Skin of body (tissue), 2 donors: Measurements from ENCODE around the gene MAZ. TPM values are rescaled to one million over a fixed set of nuclear protein-coding genes. Genes with fewer than 3 reads are reported as not detected.
"Not testable (repeated sequence)": the region's sequence is repeated elsewhere in the genome, so short reads cannot be mapped to it uniquely, and the experiment has no call there.

Source experiments
- DNase-seq: peaks from one replicate; lab custom pipeline; 2025; lab: John Stamatoyannopoulos, UW
- total RNA-seq: library from RNA; depleted of rRNA; stranded (reverse); fragments of >200 nt; gene quantifications from one replicate; pipeline ENCODE4 v1.2.3, GENCODE V29; 2014

MAZ gene
- 93.1 TPM for total RNA-seq

DNA sequence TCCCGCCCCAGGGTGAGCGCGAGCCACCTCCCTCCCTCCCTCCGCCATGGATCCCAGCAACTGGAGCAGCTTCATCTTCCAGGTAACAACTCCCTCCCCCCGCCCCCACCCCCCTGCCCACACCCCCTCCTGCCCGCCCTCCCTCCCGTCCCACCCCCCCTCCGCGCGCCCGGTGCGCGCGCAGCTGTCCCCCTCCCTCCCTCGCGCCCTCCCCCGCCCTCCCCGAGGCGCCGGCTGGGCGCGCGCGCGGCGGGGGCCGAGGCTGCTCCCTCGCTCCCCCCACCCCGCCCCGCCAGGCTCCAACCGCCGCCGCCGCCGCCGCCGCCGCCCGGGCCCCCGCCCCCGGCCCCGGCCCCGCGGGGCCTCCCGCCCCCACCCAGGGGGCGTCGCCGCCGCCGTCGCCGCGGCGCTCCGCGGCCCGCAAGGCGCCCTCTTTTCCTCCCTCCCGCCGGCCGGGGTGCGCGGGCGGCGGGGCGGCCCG, at the start of gene MAZ:
TSS of gene MAZ (plus strand) at position 431 of the 481 bp plus-strand sequence. CDS start 173 bp downstream, outside the sequence.
- DNase-seq, result peak; percentile 98

DNA sequence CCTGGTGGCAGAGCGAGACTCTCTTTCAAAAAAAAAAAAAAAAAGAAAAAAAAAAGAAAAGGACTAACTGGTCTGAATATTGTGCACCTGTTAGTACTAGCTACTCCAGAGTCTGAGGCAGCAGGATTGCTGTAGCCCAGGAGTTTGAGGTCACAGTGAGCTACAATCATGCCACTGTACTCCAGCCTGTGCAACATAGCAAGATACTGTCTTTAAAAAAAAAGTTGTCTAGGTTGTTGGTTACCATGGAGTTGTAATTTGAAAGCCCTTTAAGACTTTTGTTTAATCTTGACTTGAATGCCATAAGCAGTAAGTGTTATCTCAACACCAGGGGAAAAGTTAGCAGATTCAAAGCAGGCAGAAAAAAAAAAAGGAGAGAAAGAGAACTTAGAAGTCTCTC, 49.7 kb upstream of the MAZ start:
- no peak for DNase-seq

DNA sequence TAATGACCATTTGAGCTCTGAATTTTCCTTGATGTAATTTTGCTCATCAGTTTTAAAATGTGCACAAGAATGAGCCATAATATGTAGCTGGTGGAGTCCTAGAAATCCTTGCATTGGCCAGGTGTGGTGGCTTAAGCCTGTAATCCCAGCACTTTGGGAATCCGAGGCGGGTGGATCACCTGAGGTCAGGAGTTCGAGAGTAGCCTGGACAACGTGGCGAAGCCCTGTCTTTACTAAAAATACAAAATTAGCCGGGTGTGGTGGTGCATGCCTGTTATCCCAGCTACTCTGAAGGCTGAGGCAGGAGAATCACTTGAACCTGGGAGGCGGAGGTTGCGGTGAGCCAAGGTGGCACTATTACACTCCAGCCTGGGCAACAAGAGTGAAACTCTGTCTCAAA, 49.2 kb upstream of the MAZ start:
- not testable (repeated sequence) for DNase-seq

DNA sequence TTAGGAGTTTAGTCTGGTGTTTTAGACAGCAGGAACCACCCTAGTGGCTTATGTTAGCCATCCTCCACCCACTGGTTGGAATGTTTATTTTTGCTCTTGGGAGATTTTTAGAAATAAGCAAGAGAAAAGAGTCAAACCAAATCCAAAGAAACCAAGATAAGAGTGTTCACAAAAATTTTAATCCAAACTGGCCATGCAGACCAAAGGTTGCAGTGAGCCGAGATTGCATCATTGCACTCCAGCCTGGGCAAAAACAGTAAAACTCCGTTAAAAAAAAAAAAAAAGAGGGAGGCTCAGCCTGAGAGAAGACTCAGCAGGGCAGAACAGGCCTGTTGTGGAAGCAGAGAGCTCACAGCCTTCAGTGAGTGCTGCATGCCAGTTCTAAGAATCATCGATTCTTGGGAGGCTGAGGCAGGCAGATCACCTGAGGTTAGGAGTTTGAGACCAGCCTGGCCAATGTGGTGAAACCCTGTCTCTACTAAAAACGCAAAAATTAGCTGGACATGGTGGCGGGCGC, 48.3 kb upstream of the MAZ start:
- no peak for DNase-seq

DNA sequence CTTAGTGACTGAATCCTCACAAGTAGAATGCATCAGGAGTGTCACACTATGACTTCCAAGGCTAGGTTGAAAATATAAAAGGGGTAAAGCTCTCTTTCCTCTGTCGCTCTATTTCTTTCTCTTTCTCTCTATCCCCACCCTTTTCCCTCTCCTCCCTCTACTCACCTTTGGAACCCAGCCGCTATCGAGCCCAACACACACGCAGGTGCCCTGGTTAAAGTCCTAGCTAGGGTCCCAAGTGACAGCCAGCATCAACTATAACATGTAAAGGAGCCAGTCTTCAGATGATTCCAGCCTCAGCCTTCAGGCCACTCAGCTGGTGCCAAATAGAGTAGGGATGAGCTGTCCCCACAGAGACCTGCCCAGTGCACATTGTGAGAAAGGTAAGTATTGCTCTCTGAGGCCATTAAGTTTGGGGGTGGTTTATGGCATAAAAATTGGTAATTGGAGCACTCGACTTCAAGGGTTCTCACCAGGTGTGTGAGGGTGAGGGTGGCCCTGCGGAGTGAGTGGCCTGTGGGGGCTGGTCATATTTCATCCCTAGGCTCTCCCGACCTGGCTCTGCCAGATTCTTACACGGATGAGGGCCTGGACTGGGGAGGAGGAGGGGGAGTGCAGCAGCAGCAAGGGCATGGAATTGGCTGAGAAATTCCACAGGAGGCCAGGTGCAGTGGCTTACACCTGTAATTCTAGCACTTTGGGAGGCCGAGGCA, 45.6 kb upstream of the MAZ start:
- DNase-seq, result no peak

DNA sequence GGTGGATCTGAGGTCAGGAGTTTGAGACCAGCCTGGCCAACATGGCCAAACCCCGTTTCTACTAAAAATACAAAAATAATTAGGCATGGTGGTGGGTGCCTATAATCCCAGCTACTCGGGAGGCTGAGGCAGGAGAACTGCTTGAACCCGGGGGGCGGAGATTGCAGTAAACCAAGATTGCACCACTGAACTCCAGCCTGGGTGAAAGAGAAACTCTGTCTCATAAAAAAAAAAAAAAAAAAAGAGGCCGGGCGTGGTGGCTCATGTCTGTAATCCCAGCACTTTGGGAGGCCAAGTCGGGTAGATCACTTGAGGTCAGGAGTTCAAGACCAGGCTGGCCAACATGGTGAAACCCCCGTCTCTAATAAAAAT, 45.1 kb upstream of the MAZ start:
- not testable (repeated sequence) for DNase-seq

DNA sequence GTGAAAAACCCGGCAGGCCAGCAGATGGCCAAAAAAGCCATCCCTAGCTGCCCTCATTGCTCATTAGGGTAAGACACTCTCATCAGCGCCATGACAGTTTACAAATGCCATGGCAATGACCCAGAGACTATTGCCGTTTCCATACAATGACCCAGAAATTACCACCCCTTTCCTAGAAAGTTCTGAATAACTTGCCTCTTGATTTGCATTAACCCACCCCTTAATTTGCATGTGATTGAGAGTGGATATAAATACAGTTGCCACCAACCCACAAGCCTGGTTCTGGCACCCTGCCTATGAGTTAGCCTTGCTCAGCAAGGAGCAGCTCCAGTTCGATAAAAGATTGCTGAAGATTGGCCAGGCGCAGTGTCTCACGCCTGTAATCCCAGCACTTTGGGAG, 44.4 kb upstream of the MAZ start:
- DNase-seq, result no peak

DNA sequence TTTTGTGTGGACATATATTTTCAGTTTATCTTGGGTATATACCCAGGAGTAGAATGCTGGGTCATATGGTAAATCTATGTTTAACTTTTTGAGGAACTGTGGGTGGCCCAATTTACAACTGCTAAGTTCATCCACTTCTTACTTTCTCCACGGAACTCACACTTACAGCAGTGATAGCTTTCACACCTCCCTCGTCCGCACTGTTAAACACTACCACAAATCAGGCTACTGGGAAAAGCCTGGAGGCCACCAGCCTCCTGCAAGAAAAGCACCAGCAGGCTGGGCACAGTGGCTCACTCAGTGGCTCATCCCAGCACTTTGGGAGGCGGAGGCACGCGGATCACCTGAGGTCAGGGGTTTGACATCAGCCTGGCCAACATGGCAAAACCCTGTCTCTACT, 43.0 kb upstream of the MAZ start:
- DNase-seq, result no peak

DNA sequence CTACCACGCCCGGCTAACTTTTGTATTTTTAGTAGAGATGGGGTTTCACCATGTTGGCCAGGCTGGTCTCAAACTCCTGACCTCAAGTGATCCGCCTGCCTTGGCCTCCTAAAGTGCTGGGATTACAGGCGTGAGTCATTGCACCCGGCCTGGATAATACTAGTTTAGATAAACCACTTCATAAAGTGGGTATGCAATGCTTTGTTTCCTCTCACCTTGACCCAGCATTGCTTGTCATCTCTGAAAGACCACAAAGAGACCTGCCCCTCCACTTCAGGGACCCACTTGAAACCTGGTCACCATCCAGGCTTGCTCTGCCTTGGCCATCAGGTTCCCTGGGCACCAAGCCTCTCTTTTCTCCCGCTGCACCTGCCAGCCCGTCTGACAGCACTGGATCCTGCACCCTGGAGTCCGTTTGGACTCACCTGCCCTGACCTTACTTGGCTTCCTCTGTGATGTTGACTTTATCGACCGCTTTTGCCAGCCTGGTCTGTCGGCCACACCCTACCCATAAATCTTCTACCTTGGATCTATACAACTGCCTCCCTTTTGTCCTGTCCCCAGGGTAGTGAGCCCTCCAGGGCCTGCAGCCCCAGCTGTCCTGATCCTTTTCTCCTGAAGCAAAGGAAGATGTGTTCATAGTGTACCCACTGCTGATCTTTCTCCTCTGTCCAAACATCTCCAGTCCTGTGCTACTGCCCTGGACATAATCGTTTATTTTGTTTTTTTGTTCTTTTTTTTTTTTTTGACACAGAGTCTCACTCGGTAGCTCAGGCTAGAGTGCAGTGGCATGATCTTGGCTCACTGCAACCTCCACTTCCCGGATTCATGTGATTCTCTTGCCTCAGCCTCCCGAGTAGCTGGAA, 40.9 kb upstream of the MAZ start:
- DNase-seq, result no peak

DNA sequence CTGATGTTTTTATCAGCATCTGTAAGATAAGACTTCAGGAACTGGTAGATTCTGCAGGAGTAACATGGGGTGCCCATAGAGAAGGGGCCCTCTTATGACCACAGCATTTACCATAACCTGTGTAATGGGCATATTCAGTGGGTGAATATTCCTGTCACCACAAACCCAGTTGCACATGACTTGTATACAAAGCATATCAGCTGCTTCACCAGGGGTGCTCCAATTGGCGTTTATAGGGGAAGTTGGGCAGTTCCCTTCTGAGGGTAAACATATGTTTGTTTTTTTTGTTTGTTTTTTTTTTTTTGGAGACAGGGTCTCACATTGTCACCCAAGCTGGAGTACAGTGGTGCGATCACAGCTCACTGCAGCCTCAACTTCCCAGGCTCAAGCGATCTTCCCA, 39.8 kb upstream of the MAZ start:
- DNase-seq, result no peak

DNA sequence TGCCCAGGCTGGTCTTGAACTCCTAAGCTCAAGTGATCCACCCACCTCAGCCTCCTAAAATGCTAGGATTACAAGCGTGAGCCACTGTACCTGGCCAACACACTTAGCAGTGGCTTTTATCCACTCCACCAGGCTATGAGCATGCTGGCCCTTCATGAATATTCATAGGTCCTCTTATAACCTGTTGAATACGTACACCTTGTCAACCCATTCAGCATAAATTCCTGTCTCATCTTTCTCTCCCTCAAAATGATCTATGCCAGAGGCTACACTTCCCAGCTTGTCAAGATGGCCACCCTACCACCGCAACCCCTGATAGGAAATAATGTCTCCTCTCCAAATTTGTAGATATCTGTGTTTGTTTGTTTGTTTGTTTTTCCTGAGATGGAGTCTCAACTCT, 39.3 kb upstream of the MAZ start:
- no peak for DNase-seq

DNA sequence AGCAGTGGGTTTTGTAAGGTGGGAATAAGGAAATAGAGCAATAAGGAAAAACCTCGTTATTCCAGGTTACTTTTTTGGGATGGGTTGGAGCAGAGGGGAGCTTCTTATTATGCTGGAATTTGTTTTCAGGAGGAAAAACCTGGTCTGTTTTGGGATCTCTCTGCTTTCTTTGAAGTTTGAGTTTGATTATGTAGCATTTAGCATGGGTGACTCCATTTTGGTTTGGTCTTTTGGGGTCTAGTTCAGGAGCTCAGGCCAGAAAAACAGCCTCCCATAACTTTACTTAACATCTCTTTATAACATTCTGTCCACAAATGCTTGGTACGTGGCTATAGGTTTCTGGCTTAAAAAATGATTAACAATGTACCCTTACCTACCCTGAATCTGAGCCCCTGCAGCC, 36.8 kb upstream of the MAZ start:
- DNase-seq, result no peak

DNA sequence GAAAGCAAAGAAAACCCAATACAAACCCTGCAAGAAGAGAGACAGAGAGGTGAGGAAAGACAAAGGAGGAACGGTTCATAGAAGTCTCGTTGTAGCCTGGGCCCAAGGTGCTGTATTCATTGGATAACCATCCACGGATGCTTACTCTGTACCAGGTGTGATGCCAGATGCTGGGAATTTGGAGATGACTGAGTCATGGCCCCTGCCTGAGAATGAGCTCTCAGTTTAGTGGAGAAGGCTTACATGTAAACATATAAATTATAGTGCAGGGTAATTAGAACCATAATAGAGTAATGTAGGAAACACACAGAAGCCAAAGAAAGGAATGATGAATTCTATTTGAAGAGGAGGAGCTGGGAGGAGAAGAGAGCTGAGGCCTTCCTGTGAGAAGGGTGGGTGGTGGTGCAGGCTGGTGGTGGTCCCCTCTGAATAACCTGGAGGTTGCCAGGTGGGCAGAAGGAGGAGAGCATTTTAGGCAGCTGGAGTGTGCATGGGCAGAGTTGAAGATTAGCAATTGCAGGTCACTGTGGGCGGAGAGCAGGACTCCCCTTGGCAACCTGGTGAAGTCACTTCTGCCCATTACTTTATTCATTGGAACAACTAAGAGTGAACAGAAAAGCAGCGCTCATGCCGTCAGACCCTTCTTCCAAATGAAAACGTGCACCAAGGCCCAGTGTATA, 35.9 kb upstream of the MAZ start:
- no peak for DNase-seq

DNA sequence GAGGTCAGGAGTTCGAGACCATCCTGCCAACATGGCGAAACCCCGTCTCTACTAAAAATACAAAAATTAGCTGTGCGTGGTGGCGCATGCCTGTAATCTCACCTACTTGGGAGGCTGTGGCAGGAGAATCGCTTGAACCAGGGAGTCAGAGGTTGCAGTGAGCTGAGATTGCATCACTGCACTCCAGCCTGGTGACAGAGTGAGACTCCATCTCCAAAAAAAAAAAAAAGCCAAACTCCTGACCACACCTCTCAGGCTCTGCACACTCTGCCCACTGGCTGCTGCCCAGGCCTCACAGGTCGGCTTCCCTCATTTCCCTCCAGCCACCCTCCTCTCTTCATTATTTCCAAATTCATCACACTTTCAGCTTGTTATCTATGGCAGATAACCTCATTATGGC, 34.0 kb upstream of the MAZ start:
- DNase-seq, result not testable (repeated sequence)

DNA sequence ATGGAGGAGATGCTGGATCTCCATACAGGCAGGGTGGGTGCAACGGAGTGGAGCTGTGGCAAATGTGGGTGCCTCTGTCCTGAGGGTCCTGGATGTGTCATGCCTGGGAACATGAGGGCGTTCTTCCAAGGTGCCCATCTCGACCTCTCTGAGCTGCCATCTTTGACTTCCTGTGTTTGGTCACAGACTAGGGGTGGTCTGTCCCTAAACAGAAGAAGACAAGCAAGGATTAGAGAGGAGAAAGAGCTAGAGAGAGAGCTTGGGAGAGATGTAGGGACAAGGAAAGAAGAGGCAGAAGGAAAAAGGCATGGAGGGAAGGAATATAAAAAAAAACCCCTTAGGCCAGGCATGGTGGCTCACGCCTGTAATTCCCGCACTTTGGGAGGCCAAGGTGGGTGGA, 31.6 kb upstream of the MAZ start:
- DNase-seq, result no peak

DNA sequence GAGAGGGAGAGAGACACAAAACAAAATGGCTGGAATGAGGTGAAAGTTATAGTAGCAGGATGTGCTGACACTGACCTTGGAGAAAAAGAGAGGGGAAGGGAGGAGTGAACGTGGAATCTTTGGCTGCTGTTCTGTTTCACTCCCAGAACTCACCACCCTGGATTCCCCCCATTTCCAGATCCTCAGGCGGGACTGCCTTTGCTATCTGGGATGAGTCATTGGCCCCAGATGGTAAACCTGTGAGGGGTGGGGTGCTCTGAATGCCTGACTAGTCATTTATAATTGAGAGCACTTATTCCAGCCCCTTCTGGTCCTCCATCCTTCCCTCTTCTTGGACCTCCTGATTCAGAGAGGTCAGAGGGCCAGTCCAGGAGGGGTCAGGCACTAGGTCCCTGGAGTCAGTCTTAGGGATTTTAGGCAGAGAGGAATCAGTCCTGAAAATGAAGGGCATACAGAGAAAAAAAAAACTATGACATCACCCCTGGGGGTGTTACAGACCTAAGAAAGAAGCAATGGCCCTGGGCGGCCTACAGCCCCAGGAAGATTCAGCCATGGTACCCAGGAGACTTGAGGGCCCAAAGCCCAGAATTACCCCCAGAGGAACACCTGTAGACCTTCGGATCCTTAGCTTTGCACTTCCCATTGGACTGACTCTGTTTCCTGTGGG, 30.5 kb upstream of the MAZ start:
- no peak for DNase-seq

DNA sequence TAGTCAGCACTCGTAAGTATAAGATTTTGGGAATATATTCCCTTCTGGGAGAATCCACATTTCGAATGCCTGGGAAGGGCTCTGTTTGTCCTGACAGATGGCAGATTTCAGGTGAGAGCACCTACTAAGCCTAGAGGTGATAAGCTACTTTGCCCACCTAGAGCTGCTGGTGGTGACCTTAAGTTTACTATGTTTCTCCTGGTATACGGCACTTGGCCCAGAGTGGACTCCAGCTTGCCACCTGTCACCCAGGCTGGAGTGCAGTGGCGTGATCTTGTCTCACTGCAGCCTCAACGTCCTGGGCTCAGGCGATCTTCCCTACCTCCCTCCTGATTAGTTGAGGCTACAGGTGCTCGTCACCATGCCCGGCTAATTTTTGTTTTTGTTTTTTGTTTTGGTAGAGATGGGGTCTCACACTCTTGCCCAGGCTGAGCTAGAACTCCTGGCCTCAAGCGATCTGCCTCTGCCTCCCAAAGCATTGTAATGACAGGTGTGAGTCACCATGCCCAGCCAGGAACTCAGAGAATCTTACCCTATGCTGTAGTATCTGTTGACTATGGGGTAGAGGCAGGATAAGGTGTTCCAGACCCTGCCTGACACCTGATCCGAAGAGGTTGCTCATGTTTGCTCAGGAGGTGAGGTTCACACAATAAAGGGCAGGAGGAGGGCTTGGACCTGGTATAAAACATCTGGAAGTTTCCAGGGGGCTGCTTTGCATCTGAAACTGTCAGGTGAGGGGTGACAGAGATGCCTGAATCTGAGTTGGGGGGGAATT, 28.6 kb upstream of the MAZ start, which contains the start of gene ZG16:
TSS of gene ZG16 (plus strand) at position 681 of the 775 bp plus-strand sequence. CDS start 1,011 bp downstream, outside the sequence.
- no peak for DNase-seq

DNA sequence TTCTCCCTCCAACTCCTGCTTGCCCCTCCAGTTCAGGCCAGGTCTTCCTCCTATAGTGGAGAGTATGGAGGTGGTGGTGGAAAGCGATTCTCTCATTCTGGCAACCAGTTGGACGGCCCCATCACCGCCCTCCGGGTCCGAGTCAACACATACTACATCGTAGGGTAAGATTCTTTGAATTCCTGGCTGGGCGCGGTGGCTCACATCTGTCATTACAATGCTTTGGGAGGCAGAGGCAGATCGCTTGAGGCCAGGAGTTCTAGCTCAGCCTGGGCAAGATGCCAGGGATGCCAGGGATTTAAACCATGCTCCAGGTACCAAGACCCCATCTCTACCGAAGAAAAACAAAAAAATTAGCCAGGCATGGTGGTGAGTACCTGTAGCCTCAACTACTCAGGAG, 26.9 kb upstream of the MAZ start:
- DNase-seq, result no peak

DNA sequence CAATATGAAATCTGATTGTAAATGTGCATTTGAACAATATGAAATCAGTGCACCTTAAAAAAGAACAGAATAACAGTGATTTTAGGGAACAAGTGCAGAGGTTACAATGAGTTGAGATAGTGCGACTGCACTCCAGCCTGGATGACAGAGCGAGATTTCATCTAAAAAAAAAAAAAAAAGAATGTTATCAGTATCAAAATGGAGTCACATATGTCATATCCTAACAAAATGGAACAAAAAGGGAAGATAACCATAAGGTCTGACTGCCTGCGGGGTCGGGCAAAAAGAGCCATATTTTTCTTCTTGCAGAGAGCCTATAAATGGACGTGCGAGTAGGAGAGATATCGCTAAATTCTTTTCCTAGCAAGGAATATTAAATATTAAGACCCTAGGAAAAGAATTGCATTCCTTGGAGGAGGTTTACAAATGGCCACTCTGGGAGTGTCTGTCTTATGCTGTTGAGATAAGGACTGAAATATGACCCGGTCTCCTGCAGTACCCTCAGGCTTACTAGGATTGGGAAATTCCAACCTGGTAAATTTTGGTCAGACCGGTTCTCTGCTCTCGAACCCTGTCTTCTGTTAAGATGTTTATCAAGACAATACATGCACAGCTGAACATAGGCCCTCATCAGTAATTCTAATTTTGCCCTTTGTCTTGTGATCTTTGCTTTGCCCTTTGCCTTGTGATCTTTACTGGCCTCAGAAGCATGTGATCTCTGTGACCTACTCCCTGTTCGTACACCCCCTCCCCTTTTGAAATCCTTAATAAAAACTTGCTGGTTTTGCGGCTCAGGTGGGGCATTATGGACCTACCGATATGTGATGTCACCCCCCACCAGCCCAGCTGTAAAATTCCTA, 23.0 kb upstream of the MAZ start:
- DNase-seq, result not testable (repeated sequence)
